GM19023 (cell line): ENCODE measurements around the gene DMD.
"Not testable (repeated sequence)": the region's sequence is repeated elsewhere in the genome, so short reads cannot be mapped to it uniquely, and the experiment has no call there.

Experiments used
- ATAC-seq: cut with Tn5 transposase; IDR thresholded peaks from one replicate; pipeline ENCODE4 v1.9.1; 2021; ENCODE audit warnings: mild to moderate bottlenecking, moderate library complexity; ENCODE audit not compliant: unreplicated experiment

Gene DMD

DNA sequence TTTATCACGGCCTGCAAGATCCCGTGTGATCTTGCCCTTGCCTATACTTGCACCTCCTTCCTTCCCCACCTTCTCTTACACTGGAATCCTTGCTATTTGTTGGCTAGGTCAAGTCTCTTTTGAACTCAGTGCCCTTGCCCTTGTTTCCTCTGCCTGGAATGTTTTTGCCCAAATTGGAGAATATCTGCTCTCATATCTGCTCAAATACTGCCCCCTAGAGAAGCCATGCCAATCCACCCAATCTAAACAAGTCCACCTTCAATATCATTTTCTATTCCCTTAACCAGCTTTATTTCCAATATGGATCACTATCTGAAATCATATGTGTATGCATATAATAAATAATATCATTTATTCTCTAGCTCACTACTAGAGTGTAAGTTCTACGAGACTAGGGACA, 1095.3 kb downstream of the DMD start:
- no peak for ATAC-seq

DNA sequence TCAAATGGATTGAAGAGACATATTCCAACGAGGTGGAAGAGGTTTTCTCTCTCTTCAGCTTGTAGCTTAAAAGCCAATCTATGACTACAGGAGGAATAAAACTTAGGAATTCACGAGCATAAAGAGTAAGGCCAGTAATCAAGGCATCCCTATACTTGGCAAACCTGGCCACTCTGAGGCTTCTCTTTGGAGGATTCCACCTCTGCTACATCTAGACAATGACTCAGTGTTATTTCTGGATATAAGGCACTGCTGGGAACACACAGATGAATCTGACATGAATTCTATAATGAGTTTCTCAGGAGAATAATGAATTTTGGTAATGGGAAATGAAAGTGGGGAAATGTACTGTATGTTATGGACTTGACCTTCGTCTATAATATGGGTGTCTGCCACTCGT, 1123.7 kb downstream of the DMD start:
- no peak for ATAC-seq

GRCh38 chrX:32084757-32085156, 1126.6 kb downstream of the DMD start:
- no peak for ATAC-seq

GRCh38 chrX:32048285-32048684, 1163.1 kb downstream of the DMD start:
- ATAC-seq: no peak

- ATAC-seq: no peak
Measured at GRCh38 chrX:32045149-32045548, 1166.2 kb downstream of the DMD start.

DNA sequence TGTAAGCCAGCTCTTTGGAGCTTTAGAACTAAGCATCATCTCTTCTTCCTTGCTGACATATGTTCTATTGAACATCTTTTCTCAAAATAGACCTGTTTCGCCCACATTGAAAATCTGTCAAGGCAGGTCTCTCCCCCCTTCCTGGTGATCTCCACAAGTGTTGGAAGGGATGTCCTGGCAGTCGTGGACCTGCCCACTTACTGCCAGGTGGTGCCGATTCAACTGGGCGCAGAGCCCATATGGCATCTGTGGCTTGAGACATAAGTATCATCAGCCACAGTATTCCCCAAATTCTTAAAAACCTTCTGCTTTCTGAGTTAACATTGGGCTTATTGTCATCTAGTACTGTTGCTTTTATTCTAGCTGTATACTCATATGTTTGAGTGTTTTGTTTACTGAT, 1170.2 kb downstream of the DMD start:
- ATAC-seq: no peak

DNA sequence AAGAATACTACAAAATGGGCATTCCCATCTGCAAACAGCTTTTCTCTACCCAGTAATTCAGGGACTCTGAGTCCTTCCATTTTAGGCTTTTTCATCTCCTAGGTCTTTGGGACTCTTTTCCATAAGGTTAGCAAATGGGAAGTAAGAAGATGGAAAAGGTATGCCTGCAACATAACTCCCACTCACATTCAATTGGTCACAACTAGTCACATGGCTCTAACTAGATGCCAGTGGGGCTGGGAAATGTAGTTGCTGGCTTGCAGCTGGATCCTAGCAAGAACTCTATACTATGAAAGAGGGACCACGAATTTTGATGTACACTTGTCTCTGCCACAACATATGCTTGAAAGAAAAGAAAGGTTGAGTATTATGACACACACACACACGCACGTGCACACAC, 1184.6 kb downstream of the DMD start:
- no peak for ATAC-seq

GRCh38 chrX:32024072-32024471, 1187.3 kb downstream of the DMD start:
- ATAC-seq: no peak

DNA sequence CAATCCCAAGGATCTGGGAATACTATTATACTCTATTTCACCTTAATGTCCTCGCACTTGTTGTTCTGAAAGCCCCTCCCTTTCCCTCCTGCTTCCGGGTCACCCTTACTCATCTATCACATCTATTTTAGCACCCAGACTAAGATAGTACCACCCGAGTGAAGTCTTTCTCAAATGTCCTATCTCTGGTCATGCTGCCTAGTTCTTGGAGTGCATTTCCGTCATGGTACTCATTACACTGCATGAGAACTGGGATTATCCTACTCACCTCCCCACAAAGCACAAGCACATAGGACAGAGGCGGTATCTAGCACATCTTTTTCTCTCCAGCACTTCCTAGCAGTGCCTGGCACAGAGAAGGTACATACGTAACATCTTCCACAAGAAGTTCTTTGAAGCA, 1195.2 kb downstream of the DMD start:
- no peak for ATAC-seq

DNA sequence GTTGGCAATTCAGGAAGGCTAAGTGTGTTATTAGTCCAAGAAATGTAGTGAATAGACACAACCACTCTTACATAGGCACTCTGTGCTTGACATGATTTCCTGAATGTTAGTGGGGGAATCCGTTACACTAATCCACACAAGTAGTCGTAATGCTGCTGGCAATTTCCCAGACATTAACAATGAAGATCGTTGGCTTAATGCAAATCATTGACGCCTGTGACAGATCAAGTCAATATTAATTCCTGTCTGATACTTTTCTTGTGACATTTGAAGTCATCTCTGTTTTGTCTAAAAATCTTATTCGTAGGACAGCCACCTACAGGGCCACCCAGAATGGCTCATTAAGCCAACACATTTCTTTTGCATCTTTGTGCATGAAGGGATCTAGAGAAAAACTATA, 1200.4 kb downstream of the DMD start:
- no peak for ATAC-seq

DNA sequence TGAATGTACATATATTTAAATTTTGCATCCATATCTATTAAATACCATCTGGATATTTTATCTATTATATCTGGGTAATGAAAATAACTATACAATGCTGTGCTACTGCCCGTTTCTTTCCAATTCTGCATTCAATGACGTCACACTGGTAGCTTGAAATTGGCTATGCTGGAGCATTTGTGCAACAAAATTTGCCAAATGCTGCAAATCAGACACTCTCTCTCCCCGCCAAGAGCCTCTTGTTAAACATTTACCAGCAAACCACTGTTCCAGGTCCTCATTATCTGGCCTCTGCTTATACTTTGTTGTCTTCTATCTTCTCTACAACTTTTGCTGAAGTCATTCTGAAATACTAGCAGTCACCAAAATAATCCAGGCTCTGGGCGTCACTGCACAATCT, 1201.1 kb downstream of the DMD start:
- ATAC-seq: no peak

DNA sequence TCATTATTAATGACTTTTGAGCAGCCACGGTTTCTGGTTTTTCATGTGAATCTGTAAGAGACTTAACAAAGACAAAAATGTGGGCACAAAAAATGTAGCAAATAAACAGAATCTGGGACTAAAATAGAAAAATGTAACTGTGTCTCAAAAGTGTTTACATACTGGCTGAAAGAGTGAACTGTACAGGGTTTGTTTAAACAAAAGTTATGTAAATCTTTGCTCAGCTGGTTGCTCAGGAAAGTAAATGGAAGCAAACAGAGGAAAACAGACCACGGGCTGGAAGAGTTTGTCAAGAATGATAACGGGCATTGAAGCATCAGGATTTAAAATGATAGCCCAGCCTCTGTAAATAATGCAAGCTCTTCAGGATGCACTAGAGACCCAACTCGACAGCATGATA, 1217.7 kb downstream of the DMD start:
- ATAC-seq: no peak

DNA sequence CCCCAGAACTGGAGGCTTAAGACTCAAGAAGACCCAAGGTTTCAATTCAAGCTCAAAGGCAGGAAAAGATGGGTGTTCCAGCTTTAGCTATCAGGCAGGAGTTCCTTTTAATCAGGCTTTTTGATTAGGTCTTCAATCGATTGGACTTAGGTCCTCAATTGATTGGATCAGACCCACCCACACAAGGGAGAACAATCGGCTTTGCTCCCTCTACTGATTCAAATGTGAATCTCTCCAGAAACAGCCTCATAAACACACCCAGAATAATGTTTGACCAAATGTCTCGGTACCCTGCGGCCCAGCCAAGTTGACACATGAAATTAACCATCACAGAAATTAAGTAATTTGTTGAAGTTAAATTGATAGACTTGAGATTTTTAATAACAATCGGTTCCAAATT, 1222.4 kb downstream of the DMD start:
- ATAC-seq: no peak

DNA sequence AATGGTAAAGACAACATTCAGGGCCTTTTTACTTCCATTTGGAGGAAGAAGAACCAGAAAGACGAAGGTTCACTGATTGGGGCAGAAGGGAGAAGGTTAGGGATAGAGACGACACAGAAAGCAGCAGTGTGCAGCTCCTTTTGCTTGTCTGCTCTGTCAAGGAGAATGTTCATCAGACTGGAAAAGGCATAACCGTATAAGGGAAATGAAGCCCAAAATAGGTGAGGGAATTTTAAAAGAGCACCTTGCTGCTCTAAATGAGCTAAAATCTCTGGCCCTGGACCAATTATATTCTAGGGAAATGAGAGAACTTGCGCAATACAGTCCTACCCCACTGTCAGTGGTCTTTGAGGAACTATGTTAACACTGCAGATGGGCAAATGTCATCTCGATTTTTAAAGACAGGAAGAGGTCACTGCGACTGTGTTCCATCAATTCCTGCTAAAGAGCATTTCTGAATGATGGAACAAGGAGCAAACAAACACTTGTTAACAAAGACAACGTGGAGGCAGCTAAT, 1229.7 kb downstream of the DMD start:
- no peak for ATAC-seq

DNA sequence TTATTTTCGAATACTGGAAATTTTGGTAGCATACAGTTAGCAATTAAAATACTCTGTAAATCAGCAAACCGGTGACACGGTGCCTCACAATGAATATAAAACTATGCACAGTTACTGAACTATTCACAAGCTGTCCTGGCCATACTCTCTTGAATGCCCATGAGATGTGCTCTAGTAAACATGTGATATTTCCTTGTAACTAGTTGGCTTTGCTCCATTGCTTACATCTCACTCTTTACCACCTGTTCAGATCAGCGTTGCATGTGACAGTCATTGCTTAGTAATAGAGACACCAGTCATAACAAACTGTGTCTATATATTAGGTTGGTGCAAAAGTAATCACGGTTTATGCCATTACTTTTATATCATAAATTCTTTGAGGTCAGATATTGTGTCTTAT, 1241.6 kb downstream of the DMD start:
- no peak for ATAC-seq

GRCh38 chrX:31962256-31962655, 1249.1 kb downstream of the DMD start:
- no peak for ATAC-seq

- ATAC-seq: no peak
Measured at GRCh38 chrX:31934842-31935370, 1276.4 kb downstream of the DMD start.

DNA sequence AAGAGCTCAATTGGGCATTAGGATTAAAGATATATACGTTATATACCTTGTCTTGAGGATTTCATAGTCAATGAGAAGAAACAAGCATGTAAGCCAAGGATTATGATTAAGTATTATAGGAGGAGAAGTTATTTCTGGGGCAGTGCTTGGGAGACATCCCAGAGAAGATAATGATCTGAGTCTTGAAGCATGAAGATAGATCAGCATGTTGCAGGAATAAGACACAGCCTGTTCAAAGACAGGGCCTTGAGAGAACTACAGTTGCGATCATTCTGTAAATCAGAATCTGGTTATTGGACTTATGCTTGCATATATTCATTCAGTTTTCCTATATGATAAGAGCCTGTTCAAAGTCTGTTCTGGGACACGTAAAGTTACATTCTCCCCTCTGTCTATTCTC, 1277.3 kb downstream of the DMD start:
- no peak for ATAC-seq

DNA sequence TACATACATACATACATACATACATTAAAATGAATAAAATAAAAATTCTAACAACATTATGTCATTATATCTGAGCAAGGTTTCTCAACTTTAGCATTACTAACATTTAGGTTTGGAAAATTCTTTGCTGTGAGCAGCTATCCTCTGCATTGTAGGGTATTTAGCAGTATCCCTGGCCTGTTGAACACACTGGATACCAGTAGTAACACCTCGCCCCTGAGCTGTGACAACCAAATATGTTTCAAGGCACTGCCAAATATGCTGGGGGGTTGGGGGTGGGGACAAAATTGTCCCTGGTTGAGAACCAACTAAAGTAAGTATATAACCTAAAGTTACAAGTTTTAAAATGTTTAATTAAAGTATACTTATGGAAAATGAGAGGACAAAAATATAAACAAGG, 1278.6 kb downstream of the DMD start:
- ATAC-seq: no peak

GRCh38 chrX:31932320-31932719, 1279.0 kb downstream of the DMD start:
- ATAC-seq: not testable (repeated sequence)

- ATAC-seq: no peak
Measured at GRCh38 chrX:31931225-31931624, 1280.1 kb downstream of the DMD start.

DNA sequence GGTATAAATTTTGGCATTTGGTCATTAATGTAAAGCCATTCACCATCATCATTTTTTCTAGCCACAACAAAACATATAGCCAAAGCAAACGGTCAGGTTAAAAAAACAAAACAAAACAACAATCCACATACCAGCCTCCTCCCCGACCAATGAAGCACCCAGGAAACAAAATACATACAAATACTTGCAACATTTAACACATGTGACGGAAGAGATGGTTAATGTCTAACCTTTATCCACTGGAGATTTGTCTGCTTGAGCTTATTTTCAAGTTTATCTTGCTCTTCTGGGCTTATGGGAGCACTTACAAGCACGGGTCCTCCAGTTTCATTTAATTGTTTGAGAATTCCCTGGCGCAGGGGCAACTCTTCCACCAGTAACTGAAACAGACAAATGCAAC, 1282.0 kb downstream of the DMD start:
- ATAC-seq: no peak

DNA sequence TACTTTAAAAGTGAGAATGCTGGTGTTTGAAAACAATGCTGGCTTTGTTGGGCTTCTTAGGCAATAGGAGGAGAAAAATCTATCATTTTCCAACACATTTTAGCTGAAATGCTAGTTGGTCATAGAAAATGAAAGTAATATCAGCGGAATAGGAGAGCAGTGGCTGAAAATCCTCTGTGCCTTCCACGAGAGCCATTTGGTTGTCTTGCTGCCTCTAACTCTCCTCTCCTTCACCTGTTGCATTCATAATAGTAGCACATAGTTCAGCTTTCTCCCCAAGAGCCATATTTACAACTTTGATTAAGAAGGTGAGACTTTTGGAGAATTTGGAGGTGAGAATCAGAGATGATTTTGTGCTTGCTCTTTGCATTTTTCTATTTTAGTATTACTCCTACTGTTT, 1290.1 kb downstream of the DMD start:
- ATAC-seq: no peak
